Muscle of back (tissue), 11 donors: ENCODE results near the gene GEMIN7. TPM values are rescaled to one million over a fixed set of nuclear protein-coding genes. Genes with fewer than 3 reads are reported as not detected.

Experiments
- DNase-seq, 3 donors: peaks; one replicate each; pipeline versions ENCODE4 v3.0.0 to v3.0.0-alpha.2; 2013
- polyA plus RNA-seq, 10 donors: library from polyadenylated mRNA; unstranded; fragments of 120-200 nt; gene quantifications; one replicate each; pipeline ENCODE4 v1.2.1, GENCODE V29; 2013; ENCODE audit not compliant: insufficient read length in 10 of 10

GEMIN7 gene
- polyA plus RNA-seq, 10 donors = 14.5 to 23.9 (median 21.5) TPM

DNA sequence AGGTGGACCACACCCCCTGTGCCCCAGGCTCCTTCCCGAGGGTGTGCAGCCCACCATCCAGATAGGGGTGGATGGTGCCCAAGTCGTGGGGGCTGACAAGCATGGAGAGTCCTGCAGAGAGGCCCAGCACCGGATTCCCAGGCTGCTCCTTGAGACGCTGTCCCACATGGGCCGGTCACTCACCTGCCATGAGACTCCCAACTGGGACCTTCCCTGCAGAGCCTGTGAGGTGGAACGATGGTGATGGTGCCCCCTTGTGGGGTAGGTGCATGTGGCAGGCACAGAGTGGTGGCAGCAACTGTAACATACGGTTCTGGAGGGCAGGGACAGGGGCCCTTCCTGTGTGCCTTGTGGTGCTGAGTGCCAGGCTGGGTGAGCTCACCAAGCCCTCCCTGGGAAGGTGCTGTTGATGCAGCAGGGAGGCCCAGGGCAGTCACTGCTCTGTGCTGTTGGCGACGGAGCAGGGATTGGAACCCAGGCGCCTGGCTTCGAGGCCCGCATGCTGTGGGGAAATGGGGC, 47.0 kb downstream of the GEMIN7 start:
- peak in 1 of 3 donors; percentile 36 for DNase-seq

DNA sequence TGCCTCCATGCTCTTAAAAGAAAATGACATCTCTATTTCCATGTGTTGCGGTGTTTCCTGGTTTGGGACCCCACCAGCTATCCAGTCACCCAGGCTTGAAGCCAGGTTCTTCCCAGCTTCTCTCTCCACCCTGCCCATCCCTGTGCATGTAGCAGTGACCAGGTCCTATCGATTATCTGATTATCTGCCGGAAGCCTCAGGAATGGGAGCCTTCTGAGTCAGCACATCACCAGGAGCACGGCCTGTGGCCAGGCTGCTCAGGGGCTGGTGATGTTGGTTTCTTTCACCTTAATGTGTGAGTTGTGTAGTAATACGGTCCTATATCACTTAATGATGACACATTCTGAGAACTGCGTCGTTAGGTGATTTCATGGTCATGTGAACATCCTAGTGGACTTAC, 47.6 kb downstream of the GEMIN7 start:
- DNase-seq = no peak

DNA sequence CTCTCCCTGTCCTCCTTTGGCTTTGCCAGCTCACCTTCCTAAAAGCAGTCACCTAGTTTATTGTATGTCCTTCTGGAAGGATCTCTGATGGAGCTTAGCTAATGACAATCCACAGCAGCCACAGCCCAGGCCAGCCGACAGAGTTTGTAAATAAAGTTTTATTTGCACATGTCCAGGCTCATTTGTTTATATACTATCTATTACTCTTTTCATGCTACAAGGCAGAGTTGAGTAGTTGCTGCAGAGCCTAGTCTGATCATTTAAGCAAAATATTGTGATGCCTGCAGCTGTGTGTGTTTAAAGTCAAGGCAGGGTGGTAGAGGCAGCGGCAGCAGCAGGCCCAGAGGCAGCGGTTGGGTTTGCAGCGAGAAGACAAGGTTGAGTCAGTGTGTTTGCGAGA, 49.1 kb downstream of the GEMIN7 start:
- no peak for DNase-seq

DNA sequence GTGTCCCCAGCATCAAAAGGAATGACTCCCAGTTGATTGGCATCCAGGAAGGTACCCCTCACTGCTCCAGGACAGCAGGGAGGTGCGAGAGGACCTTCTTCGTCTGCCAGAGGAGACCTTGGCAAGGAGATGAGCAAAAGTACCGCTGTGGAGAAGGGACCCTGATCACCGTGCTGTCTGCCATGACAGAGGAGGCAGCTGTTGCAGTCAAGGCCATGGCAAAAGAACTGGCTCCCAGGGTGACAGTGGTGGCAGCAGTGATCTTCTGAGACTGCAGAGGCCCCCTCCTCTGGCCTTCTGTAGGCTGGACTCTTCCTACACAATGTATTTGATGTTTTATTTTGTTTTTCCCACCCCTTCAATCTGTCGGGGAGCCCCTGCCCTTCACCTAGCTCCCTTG, 49.7 kb downstream of the GEMIN7 start:
- no peak for DNase-seq

DNA sequence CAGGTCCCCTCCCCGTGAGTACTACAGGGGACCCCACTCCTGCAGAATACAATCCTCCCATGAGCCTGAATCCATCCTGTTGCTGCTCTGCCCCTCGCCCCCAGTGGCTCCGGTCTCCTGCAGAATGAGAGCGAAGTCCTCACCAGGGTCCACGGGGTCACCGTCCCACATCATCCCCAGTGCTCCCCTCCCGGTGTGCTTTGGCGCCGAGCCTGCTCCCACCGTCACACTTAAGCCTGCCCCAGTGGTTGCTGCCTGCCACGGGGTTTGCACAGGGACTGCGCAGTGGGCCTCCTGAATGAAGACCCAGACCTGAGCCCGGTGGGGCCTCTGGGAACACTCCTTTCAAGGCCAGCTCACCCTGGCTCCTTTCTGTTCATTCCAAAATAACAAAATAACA, 51.2 kb downstream of the GEMIN7 start:
- no peak for DNase-seq

DNA sequence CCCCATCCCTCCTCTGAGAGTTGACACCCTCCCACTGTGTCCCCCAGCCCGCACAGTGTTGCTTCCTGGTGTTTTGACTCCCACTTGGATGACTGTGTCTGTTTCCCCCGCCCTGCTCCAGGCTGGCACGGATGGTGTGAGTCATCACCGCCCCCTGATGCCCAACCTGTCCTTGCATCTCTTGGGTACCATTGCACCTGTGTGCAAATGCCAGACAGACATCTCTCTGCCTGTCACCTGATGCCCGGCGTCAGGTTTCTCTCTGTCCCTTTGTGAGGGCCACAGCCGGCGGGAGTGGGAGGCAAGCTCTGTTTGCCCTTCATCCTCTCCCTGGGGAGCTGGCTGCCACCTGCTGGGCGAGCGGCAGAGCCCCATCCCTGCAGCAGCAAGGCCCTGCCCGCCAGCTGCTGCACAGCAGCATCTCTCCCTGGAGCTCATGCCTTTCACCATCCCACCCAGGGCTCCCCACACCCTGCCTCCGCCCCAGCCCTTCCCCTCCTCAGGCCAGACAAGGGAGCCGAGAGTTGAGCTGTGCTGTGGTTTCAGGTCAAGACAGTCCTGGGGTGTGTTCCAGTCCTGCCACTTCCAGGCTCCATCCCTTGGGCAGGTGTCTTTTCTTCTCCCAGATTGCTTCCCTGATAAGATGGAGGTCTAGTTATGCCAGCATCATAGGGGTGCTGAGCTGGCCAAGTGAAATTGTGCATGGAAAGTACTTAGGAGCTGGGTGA, 52.0 kb downstream of the GEMIN7 start:
- DNase-seq = no peak

DNA sequence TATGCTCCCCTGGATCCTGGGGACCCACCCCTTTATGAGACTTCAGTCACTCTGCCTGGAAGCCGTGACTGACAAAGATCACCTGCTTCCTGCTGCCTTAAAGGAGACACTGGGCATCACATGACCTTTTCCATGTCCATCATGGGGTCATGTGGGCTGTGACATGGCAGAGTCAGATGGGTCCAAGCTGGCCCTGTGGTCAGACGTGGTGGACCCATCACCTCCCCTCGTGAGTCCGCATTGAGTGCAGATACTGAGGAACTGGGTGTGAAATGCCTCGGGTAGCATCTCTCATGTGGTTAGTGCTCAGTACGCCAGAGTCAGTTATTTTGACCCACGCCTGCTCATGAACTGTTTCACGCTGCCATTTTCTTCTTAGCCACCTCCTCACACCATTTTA, 54.6 kb downstream of the GEMIN7 start:
- no peak for DNase-seq

DNA sequence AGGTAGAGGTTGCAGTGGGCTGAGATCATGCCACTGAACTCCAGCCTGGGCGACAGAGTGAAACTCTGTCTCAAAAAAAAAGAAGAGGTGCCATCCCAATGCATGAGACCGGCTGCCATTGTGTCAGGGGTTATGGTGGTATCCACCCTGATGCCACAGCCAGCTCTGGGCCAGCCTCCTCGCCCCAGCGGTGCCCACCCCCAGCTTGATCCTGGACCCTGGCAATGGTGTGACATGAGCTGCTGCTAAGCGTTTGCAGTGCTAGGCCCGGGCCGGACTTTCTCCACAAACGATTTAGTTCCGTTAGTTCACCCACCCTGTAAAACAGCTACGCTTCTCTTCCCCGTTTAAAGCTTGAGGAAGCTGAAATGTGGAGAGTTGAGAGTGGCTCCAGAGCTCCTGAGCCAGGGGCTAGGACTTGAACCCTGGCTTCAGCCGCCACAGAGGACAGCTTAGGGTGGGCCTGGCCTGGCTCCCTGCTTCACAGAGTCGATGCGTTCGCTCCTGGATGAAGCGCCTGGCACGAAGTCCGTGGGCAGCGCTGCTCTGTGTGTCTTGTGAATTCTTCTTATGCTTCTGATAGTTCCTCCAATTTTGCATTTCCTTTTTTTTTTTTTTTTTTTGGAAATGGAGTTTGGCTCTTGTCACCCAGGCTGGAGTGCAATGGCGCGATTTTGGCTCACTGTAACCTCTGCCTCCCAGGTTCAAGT, 56.3 kb downstream of the GEMIN7 start:
- no peak for DNase-seq

DNA sequence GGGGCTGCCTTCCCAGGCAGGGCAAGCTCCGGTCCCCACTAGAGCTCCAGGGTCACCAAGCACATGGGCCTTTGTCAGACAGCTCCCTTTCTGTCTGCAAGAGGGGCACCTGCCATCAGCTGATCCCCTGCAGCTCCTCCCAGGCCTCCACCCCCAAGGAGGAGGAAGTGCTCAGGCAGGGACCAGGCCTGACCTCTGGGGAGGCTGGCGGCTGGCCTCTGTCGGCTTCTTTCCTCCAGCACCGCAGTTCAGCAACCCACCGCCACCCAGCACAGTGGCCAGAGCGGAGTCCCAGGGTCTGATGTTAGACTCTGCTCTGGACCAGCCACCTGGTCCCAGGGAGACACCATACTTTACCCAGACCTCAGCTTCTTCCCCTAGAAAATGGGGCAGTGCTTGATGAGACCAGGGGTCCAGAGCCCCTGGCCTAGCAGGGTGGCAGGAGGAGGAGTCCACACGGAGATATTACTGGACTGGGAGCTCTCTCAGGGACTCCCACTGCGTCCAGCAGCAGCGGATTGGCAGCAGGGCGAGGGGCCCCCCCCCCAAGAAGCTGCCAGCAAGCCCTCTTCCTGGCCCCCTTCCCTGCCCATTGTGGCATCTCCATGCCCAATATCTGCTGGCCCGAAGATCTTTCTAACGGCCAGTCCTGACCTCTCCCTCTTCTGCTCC, 57.6 kb downstream of the GEMIN7 start:
- no peak for DNase-seq

DNA sequence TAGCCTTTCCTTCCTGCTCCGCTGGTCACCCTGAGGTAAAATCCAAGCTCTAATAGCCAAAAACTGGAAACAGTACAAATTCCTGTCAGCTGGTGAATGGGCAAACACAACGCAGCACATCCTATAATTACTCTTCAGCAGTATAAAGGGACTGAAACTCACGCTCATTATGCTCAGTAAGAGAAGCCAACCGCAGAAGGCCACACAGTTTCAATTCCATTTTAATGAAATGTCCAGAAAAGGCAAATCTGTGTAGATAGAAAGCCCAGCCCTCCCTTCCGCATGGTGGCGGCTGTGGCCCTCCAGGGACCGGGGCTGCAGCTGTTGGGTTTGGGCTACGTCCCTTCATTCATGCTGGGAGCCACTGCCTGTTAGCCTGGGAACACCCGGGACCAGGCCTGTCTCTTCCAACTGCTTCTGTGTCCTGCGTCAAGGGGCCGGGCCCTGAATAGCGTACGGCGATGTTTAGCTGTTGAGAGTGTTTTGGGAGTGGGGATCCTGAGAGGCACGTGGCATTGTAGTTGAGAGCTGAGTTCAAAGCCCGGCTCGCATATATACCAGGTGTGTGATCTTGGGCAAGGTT, 58.2 kb downstream of the GEMIN7 start:
- DNase-seq = peak; percentile 54 to 85 (median 61)

DNA sequence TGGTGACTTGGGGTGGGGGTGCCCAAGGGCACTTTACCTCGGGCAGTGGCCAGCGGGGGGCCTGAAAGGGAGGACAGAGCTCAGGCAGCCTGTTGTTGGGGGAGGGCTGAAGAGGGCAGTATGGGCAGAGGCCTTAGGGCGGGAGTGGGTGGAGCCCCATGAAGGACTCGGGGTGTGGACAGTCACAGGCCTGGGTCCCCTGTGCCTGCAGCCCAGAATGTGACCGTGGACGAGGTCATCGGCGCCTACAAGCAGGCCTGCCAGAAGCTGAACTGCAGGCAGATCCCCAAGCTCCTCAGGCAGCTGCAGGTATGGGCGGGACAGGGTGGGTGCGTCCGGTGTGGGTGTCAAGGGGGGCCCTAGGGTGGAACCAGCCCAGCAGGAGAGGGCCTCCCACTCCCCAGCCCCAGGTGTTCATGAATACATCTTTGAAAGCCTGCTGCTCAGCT, 59.3 kb downstream of the GEMIN7 start:
- DNase-seq = no peak

DNA sequence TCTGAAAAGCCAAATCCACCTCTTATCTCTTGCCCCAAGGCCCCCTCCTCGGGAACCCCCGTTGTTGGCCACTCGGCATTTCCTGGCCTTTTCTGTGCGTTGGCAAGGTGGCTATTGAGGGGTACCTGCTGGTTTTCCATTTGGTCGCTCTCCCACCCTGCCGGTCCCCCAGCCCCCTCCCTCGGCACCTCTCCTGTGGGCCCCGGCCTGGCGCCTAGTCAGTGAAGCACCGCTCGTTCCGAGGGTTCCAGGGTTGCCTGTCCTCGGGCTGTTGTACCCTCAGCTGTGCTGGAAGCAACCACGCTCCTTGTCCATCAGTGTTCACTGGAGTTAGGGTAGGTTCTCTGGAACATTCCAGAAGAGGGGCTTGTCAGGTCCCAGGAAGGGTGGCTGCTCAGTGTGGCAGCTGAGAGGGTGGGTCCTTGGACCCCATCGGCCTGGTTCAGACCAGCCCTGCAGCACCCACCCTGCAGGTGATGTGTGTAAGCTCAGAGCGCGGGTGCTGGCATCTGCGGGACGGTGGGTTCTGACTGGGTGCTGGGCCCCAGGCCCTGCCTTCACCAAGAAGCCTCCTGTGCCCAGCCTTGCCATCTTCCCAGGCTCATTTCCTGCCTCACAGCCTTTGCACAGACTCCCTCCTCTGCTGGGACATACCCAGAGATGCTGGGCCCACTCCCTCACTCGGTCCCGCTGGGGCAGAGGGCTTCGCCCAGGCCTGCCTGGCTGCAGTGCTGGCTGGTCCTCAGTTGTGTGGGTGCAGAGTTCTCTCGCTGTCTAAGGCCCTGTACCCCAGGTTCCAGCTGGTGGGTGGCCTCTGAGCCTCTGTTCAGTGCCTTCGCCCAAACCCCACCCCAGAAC, 60.5 kb downstream of the GEMIN7 start:
- no peak for DNase-seq

DNA sequence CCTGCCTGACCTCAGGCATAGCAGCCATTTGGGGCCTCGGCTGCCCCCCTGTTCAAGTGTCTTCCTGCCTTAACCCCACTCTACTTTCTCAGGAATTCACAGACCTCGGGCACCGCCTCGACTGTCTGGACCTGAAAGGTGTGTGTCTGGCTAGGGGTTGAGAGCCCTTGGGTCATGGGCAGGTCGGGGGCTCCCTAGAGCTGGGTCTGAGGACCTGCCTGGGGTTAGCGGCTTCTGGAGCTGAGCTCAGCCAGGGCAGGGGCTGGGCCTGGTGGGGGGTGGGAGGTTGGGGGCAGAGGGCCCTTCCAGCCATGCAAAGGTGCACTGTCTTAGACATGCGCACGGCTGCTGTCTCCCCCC, 61.1 kb downstream of the GEMIN7 start:
- no peak for DNase-seq

DNA sequence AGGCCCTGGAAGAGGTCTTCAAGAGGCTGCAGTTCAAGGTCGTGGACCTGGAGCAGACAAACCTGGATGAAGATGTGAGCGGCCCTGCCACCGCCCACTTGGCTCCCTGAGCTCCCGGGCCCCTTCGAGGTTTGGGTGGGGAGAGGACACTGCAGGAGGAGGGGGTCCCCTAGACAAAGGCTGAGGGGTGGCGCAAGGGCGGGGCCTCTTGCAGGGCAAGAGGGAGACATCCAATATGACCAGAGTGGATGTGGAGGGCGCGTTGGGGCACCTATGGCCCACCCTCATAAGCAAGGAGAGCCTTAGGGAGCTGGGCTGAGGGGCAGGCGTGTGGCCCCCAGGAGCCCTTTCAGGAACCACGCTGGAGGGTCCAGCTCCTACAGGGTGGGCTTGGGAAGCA, 61.5 kb downstream of the GEMIN7 start:
- DNase-seq = no peak

Other genes with a start within 250 kb of the GEMIN7 start
- gene NECTIN2, start 233.0 kb upstream of the GEMIN7 start, polyA plus RNA-seq = 10 to 100 TPM; 39.4 to 57.8 (median 48.5) TPM
- gene TOMM40, start 188.0 kb upstream of the GEMIN7 start, polyA plus RNA-seq = 10 to 100 TPM; 26.2 to 40.9 (median 31.0) TPM
- gene APOE, start 173.5 kb upstream of the GEMIN7 start, polyA plus RNA-seq = 10 to 100 TPM; 24.6 to 53.3 (median 42.1) TPM
- 10 to 100 TPM; 11.5 to 23.3 (median 13.7) TPM for gene APOC1, start 164.7 kb upstream of the GEMIN7 start, polyA plus RNA-seq
- gene APOC4, start 137.0 kb upstream of the GEMIN7 start, polyA plus RNA-seq = not detected
- gene APOC2, start 133.2 kb upstream of the GEMIN7 start, polyA plus RNA-seq = 1 to 10 TPM in 1 of 10 donors, under 1 TPM in 5, not detected in 4; 0.31 to 1.5 (median 0.49) TPM
- gene CLPTM1, start 123.9 kb upstream of the GEMIN7 start, polyA plus RNA-seq = 10 to 100 TPM; 45.6 to 58.2 (median 53.1) TPM
- gene RELB, start 77.8 kb upstream of the GEMIN7 start, polyA plus RNA-seq = 1 to 10 TPM; 3.0 to 5.6 (median 4.5) TPM
- 10 to 100 TPM; 34.6 to 69.2 (median 44.1) TPM for gene CLASRP, start 40.2 kb upstream of the GEMIN7 start, polyA plus RNA-seq
- 1 to 10 TPM in 2 of 10 donors, under 1 TPM in 7, not detected in 1; 0.34 to 1.1 (median 0.70) TPM for gene ZNF296, start 2.8 kb upstream of the GEMIN7 start, polyA plus RNA-seq
- 10 to 100 TPM; 15.8 to 23.8 (median 19.4) TPM for gene PPP1R37, start 13.9 kb downstream of the GEMIN7 start, polyA plus RNA-seq
- gene NKPD1, start 81.7 kb downstream of the GEMIN7 start, polyA plus RNA-seq = under 1 TPM; 0.07 to 0.74 (median 0.18) TPM
- 10 to 100 TPM; 15.3 to 28.5 (median 19.5) TPM for gene TRAPPC6A, start 99.0 kb downstream of the GEMIN7 start, polyA plus RNA-seq
- gene BLOC1S3, start 99.5 kb downstream of the GEMIN7 start, polyA plus RNA-seq = 1 to 10 TPM; 5.9 to 9.0 (median 7.7) TPM
- 1 to 10 TPM in 7 of 10 donors, under 1 TPM in 3; 0.71 to 2.6 (median 1.2) TPM for gene EXOC3L2, start 166.1 kb downstream of the GEMIN7 start, polyA plus RNA-seq
- gene MARK4, start 172.0 kb downstream of the GEMIN7 start, polyA plus RNA-seq = 10 to 100 TPM; 20.2 to 35.0 (median 28.6) TPM
- 1,000 to 10,000 TPM; 1,344 to 3,569 (median 3,092) TPM for gene CKM, start 243.6 kb downstream of the GEMIN7 start, polyA plus RNA-seq